ENCODE results near the gene NPR2.

The NPR2 gene

DNA sequence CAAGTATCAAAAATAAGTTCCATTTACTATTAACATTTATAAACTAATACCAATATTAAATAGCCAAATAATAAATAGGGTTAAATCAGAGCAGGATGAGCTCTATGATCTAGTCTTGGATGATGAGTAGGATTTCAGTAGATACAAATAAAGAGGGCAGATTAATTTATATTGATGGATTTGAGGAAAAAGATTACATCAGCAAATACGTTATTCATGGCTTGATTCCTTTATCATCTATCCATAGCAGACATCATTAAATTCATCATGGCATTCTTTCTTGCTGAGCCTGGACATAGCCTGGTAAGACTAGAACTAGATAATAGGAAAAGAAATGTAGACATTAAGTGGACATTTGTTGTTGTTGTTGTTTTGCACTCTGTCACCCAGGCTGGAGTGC lies 23.9 kb upstream of the NPR2 start:
- Histone ChIP-seq H3K4me1 (ENCODE audit: insufficient read depth, low read length) (no peaks in the 10 kb centered on the region), H3K36me3 (ENCODE audit: insufficient read depth, low read depth, low read length) (no peaks in the 10 kb centered on the region), H3K9me3 (ENCODE audit: insufficient read depth, low read depth, low read length) (no peaks in the 10 kb centered on the region), H3K4me3 (ENCODE audit: low read length) (no peak overlapping the region), H3K9ac (ENCODE audit: low read depth, low read length) (no peak overlapping the region), H3K27me3 (ENCODE audit: insufficient read depth, low read length) (no peaks in the 10 kb centered on the region), H3K27ac (ENCODE audit: low read length) (no peak overlapping the region)

DNA sequence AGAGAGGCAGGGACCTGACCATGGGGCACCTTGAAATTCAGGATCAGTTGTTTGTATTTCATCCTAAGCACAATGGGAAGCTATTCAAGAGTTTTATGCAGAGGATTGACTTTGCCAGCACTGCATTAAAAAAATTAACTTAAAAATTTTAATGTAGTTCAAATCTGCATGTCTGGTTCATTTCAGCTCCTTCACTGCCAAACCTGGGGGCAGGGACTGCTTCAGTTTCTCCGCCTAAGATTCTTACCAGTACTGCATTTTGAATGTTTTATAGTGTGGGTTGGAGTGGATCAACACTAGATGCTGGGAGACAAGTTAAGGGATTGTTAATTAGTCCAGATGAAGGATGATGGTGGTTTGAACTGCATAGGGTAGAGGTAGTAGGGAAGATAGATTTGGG lies 21.6 kb upstream of the NPR2 start:
- Histone ChIP-seq H3K27ac (ENCODE audit: low read length) (no peak overlapping the region), H3K9me3 (ENCODE audit: insufficient read depth, low read depth, low read length) (no peaks in the 10 kb centered on the region), H3K4me1 (ENCODE audit: insufficient read depth, low read length) (no peaks in the 10 kb centered on the region), H3K27me3 (ENCODE audit: insufficient read depth, low read length) (no peaks in the 10 kb centered on the region), H3K9ac (ENCODE audit: low read depth, low read length) (no peak overlapping the region), H3K4me3 (ENCODE audit: low read length) (no peak overlapping the region), H3K36me3 (ENCODE audit: insufficient read depth, low read depth, low read length) (no peaks in the 10 kb centered on the region)

DNA sequence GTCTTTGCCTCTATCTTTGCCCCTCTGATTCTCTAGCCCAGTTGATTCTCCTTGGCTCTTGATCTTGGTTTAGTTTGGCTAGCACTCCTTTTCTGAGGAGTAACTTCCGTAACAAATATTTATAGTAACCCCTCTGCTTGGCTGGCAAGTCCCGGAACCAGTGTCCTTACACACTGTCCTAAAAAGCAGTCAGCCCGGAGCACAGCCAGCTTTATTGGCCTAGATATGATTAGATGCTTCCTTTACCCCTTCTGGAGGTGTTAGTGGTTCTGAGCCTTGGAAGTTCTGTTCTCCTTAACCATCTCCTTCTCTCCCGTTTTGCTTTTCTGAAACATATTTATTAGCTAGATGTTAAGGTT lies 20.3 kb upstream of the NPR2 start:
- H3K36me3 ChIP-seq (ENCODE audit: insufficient read depth, low read depth, low read length), result no peaks in the 10 kb centered on the region
- H3K27me3 ChIP-seq (ENCODE audit: insufficient read depth, low read length), result no peaks in the 10 kb centered on the region
- H3K4me3 ChIP-seq (ENCODE audit: low read length), result no peak overlapping the region
- no peak overlapping the region for H3K9ac ChIP-seq (ENCODE audit: low read depth, low read length)
- no peaks in the 10 kb centered on the region for H3K9me3 ChIP-seq (ENCODE audit: insufficient read depth, low read depth, low read length)
- H3K4me1 ChIP-seq (ENCODE audit: insufficient read depth, low read length), result peaks cover 10% of the 10 kb centered on the region; the same call in 1 of the 2 replicates
- H3K27ac ChIP-seq (ENCODE audit: low read length), result no peak overlapping the region

DNA sequence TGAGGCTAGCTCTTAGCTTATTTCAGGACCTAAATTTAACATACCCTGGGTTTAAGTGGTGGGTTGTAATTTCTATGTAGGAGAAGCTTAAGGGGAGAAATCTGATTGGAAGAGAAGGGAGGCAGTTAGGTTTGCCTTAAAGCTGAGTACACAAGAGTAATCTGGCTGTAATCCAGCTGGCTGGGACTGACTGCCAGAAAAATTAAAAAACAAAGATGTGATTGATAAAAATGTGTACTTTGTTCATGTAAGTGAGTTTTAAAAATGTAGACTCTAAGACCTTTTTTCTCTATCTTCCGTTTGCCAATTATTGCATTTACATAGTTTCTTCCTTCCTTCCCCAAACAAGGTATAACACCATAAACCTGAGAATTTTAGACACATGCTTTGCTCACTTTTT lies 19.9 kb upstream of the NPR2 start:
- Histone ChIP-seq H3K9ac (ENCODE audit: low read depth, low read length) (no peak overlapping the region), H3K4me3 (ENCODE audit: low read length) (no peak overlapping the region), H3K9me3 (ENCODE audit: insufficient read depth, low read depth, low read length) (no peaks in the 10 kb centered on the region), H3K27ac (ENCODE audit: low read length) (no peak overlapping the region), H3K36me3 (ENCODE audit: insufficient read depth, low read depth, low read length) (no peaks in the 10 kb centered on the region), H3K27me3 (ENCODE audit: insufficient read depth, low read length) (no peaks in the 10 kb centered on the region), H3K4me1 (ENCODE audit: insufficient read depth, low read length) (peaks cover 10% of the 10 kb centered on the region; the same call in 1 of the 2 replicates)

DNA sequence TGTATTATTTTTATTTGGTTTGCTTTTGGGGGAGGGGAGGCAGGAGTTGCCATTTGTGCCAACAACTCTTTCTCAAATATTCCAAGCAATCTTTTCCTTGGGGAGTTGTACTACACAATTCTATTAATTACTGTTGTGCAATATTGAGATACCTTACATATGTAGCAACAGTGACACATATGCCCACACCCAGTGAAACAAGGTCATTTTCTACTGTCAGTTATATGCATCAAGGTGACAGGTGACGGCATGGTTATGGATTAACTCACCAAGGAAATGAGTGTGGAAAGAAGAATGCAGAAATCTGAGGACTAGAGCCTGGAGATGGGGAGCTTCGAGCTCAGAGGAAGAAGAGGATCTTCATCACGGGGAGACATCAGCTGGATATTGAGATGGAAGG lies 19.4 kb upstream of the NPR2 start:
- Histone ChIP-seq H3K9ac (ENCODE audit: low read depth, low read length) (no peak overlapping the region), H3K36me3 (ENCODE audit: insufficient read depth, low read depth, low read length) (no peaks in the 10 kb centered on the region), H3K27me3 (ENCODE audit: insufficient read depth, low read length) (no peaks in the 10 kb centered on the region), H3K9me3 (ENCODE audit: insufficient read depth, low read depth, low read length) (no peaks in the 10 kb centered on the region), H3K4me3 (ENCODE audit: low read length) (no peak overlapping the region), H3K27ac (ENCODE audit: low read length) (no peak overlapping the region), H3K4me1 (ENCODE audit: insufficient read depth, low read length) (peaks cover 10% of the 10 kb centered on the region; the same call in 1 of the 2 replicates)

DNA sequence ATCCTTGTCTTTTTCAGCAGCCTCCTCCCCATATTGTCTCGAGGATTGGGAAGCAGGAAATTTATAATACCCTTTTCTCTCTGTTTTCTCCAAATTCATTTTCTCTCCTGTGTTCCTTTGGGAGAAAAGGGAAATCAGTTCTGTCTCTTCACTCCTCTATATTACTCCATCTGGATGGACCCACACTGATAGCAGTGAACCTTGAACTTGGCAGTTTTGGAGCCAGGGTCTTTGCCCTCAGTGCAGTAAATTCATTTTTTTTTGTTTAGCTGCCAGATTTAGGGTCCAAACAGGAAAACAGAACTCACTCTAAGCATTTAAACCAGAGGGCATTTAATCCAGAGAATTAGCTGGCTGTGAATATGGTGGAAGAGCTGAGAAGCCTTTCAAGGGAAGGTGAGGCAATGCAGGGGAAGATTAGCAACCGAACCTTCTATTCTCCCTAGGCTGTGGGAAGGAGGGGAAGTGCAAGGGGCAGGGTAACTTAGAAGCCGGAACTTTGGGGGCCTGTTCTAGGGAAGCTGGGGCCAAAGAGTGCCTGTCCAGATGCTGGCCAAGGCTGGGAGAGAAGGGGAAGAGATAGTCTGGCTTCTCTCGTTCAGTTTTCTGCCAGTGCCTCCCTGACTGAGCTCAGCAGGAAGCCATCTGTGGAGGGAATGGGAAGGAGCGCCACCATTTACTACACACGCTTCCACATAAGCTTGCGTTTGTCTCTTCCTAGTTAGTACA lies 16.3 kb upstream of the NPR2 start:
- Histone ChIP-seq H3K9ac (ENCODE audit: low read depth, low read length) (peak overlapping the region; percentile 33; the same call in 1 of the 2 replicates), H3K36me3 (ENCODE audit: insufficient read depth, low read depth, low read length) (no peaks in the 10 kb centered on the region), H3K27ac (ENCODE audit: low read length) (no peak overlapping the region), H3K9me3 (ENCODE audit: insufficient read depth, low read depth, low read length) (no peaks in the 10 kb centered on the region), H3K27me3 (ENCODE audit: insufficient read depth, low read length) (no peaks in the 10 kb centered on the region), H3K4me3 (ENCODE audit: low read length) (no peak overlapping the region), H3K4me1 (ENCODE audit: insufficient read depth, low read length) (peaks cover 10% of the 10 kb centered on the region; the same call in 1 of the 2 replicates)

DNA sequence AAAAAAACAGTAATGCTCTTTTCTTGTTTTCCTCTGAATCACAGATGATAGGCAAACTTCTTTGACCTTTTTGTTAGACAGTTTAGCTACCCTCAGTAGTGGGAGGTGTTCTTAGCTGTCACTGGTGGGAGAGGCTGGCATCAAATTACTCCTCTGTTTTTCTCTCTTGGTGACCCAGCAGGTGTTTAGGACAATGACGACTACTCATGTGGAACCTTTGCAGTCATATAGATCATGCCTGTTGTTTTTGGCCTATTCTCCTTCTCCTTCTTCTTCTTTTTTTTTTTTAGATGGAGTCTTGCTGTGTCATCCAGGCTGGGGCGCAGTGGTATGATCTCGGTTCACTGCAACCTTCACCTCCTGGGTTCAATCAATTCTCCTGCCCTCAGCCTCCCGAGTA lies 15.4 kb upstream of the NPR2 start:
- peaks cover 10% of the 10 kb centered on the region; the same call in 1 of the 2 replicates for H3K4me1 ChIP-seq (ENCODE audit: insufficient read depth, low read length)
- H3K36me3 ChIP-seq (ENCODE audit: insufficient read depth, low read depth, low read length), result no peaks in the 10 kb centered on the region
- H3K4me3 ChIP-seq (ENCODE audit: low read length), result no peak overlapping the region
- H3K9me3 ChIP-seq (ENCODE audit: insufficient read depth, low read depth, low read length), result no peaks in the 10 kb centered on the region
- no peak overlapping the region for H3K27ac ChIP-seq (ENCODE audit: low read length)
- H3K9ac ChIP-seq (ENCODE audit: low read depth, low read length), result no peak overlapping the region
- H3K27me3 ChIP-seq (ENCODE audit: insufficient read depth, low read length), result no peaks in the 10 kb centered on the region

DNA sequence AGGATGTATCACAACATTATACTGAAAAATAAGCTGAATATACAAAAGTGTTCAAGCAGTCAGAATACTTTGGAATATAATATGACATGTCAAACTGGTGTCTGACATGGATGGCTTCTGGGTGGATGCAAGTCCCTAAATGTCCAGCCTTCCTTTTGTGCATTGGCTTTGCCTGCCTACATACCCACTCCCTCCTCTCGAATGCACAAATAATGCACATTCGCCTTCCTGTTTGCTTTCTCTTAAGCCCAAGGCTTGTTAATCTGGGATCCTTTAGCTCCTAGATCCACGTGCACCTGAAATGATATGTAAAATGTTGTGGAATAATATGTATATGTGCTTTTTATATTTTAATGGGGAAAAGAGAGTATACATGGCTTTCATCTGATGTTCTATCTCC lies 12.9 kb upstream of the NPR2 start:
- Histone ChIP-seq H3K36me3 (ENCODE audit: insufficient read depth, low read depth, low read length) (peaks cover 4% of the 10 kb centered on the region; the same call in 1 of the 2 replicates), H3K9me3 (ENCODE audit: insufficient read depth, low read depth, low read length) (no peaks in the 10 kb centered on the region), H3K27me3 (ENCODE audit: insufficient read depth, low read length) (no peaks in the 10 kb centered on the region), H3K4me3 (ENCODE audit: low read length) (no peak overlapping the region), H3K4me1 (ENCODE audit: insufficient read depth, low read length) (peaks cover 10% of the 10 kb centered on the region; the same call in 1 of the 2 replicates), H3K9ac (ENCODE audit: low read depth, low read length) (no peak overlapping the region), H3K27ac (ENCODE audit: low read length) (no peak overlapping the region)

DNA sequence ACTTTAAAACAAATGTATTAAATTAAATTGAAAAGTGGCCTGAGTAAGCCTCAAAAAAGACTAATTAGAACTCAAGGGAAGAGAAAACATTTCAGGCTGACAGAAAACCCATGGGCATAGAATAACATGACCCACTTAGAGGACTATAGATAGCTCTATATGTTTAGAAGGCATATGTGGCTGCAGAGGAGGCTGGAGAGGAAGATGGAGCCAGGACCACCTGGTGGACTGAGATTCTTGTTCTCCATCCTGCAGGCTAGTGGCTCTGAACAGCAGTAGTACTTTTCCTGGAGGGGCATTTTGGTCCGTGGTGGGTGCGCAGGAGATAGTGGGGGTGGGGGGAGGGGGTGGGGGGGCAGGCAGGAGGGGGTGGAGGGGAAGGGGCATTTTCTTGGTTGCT lies 10.3 kb upstream of the NPR2 start:
- peaks cover 8% of the 10 kb centered on the region; the same call in 1 of the 2 replicates for H3K36me3 ChIP-seq (ENCODE audit: insufficient read depth, low read depth, low read length)
- no peaks in the 10 kb centered on the region for H3K27me3 ChIP-seq (ENCODE audit: insufficient read depth, low read length)
- H3K9ac ChIP-seq (ENCODE audit: low read depth, low read length), result no peak overlapping the region
- no peak overlapping the region for H3K27ac ChIP-seq (ENCODE audit: low read length)
- no peak overlapping the region for H3K4me3 ChIP-seq (ENCODE audit: low read length)
- no peaks in the 10 kb centered on the region; the same call in 1 of the 2 replicates for H3K4me1 ChIP-seq (ENCODE audit: insufficient read depth, low read length)
- no peaks in the 10 kb centered on the region for H3K9me3 ChIP-seq (ENCODE audit: insufficient read depth, low read depth, low read length)

DNA sequence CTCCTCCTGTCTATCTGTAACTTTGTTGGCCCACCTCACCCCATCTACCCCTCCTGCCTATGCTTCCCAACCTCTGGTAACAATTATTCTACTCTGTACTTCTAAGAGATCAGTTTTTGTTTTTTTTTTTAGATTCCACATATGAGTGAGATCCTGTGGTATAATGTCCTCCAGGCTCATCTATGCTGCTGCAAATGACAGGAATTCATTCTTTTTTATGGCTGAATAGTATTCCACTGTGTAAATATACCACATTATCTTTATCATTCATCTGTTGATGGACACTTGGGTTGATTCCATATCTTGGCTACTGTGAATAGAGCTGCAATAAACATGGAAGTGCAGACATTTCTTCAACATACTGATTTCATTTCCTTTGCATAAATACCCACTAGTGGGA lies 8.0 kb upstream of the NPR2 start:
- Histone ChIP-seq H3K4me1 (ENCODE audit: insufficient read depth, low read length) (no peaks in the 10 kb centered on the region), H3K27me3 (ENCODE audit: insufficient read depth, low read length) (no peaks in the 10 kb centered on the region), H3K36me3 (ENCODE audit: insufficient read depth, low read depth, low read length) (peaks cover 10% of the 10 kb centered on the region; the same call in 1 of the 2 replicates), H3K9ac (ENCODE audit: low read depth, low read length) (no peak overlapping the region), H3K9me3 (ENCODE audit: insufficient read depth, low read depth, low read length) (no peaks in the 10 kb centered on the region), H3K4me3 (ENCODE audit: low read length) (no peak overlapping the region), H3K27ac (ENCODE audit: low read length) (no peak overlapping the region)

DNA sequence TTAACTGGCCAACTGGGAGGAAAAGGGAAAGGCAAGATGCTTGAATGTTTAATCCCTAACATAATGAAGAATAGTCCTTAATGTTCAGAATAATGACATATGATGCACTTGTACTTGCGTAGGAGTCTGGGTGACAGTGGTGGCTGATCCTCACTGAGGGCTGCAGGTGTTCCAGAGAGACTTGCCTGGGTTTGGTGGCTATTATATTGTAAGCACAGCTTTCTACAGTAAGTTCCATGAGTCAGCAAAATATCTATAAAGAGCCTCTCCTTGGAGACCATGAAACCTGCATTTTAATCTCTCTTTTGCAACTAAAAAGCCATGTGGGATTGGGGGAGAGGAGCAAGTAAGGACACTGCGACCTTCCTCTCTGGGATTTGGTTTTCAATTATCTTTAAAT lies 1.9 kb upstream of the NPR2 start:
- Histone ChIP-seq H3K4me1 (ENCODE audit: insufficient read depth, low read length) (peaks cover 12% of the 10 kb centered on the region; the same call in 1 of the 2 replicates), H3K9me3 (ENCODE audit: insufficient read depth, low read depth, low read length) (no peaks in the 10 kb centered on the region), H3K4me3 (ENCODE audit: low read length) (no peak overlapping the region), H3K36me3 (ENCODE audit: insufficient read depth, low read depth, low read length) (peaks cover 3% of the 10 kb centered on the region; the same call in 1 of the 2 replicates), H3K9ac (ENCODE audit: low read depth, low read length) (no peak overlapping the region), H3K27me3 (ENCODE audit: insufficient read depth, low read length) (peaks cover 8% of the 10 kb centered on the region; the same call in 1 of the 2 replicates), H3K27ac (ENCODE audit: low read length) (no peak overlapping the region)

DNA sequence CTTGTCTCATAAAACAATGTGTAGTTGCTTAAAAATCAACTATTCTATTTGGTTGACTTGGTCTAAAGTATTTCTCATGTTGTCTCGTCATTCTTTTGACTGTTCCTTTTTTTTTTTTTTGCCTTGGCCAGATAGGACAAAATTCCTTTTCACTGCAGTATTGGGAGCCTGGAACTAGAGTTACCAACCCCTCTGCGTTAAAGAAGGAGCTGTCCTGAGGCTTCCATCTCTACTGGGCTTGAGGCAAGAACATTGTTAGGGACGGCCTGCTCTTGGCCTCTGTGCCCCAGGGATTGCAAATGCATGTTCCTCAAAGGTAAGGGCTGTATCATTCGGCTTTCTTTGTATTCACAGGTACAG lies 1.4 kb upstream of the NPR2 start:
- Histone ChIP-seq H3K4me3 (ENCODE audit: low read length) (no peak overlapping the region), H3K36me3 (ENCODE audit: insufficient read depth, low read depth, low read length) (peaks cover 3% of the 10 kb centered on the region; the same call in 1 of the 2 replicates), H3K4me1 (ENCODE audit: insufficient read depth, low read length) (peaks cover 12% of the 10 kb centered on the region; the same call in 1 of the 2 replicates), H3K9ac (ENCODE audit: low read depth, low read length) (no peak overlapping the region), H3K9me3 (ENCODE audit: insufficient read depth, low read depth, low read length) (no peaks in the 10 kb centered on the region), H3K27me3 (ENCODE audit: insufficient read depth, low read length) (peaks cover 8% of the 10 kb centered on the region; the same call in 1 of the 2 replicates), H3K27ac (ENCODE audit: low read length) (no peak overlapping the region)
